ENCODE measurements around the gene C12orf75. TPM values are rescaled to one million over a fixed set of nuclear protein-coding genes. Genes with fewer than 3 reads are reported as not detected.

The C12orf75 gene
- total RNA-seq, 1 donor from 2014 or later: 131 TPM

DNA sequence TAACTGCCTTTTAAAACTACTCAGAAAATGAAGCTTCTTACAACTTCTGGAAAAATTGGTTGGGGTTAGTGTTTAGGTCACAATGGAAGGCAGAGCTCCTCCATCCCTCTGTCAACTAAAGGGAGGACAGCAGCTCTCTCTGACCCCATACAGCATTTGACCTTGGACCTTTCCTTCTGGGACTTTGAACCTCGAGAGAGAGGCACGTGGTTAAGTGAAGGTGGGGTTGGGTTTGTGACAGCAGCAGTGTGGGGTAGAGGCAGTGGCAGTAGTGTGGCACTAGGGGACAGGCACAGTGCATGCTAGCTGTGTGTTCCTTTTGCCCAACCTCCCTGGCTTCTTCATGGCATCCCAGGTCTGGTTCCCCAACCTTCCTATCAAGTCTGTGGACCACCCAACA, 9.4 kb upstream of the C12orf75 start:
- intact Hi-C loops (cut with DNase I): no loop called here

DNA sequence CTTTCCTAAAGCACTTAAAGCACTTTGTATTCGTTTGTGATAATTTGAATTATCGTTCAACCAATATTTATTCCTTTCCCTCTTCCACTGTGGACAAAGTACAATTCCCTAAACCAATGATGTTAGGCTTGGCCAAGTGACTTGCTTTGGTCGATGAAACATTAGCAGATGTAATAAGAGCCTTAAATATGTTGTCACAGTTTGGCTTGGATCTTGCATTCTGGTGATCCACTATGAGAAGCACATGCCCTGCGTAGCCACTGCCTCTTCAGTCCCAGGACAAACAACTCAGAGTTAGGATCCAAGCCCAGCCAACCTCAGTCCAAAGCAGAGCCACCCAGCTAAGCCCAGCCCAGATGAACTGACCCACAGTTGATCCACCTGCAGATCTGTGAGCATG, 8.4 kb upstream of the C12orf75 start:
- no peaks in the 10 kb centered on the region for H3K36me3 ChIP-seq
- intact Hi-C loops (cut with DNase I): no loop called here
- DNase-seq (ENCODE audit: extremely low spot score in 2 of 2): no peak
- no peaks in the 10 kb centered on the region for H3K27me3 ChIP-seq
- H3K9me3 ChIP-seq: no peaks in the 10 kb centered on the region
- H3K27ac ChIP-seq: peak overlapping the region; percentile 2
- no peaks in the 10 kb centered on the region for H3K4me1 ChIP-seq
- H3K4me3 ChIP-seq: no peak overlapping the region
- TF ChIP-seq POLR2AphosphoS5 (IDR thresholded peaks at IDR 0.05; ENCODE audit: insufficient read depth in 1 of 2, low read depth in 1 of 2) (no peak), POLR2A (IDR thresholded peaks at IDR 0.05) (no peak)
- TF ChIP-seq, protein P1, sequence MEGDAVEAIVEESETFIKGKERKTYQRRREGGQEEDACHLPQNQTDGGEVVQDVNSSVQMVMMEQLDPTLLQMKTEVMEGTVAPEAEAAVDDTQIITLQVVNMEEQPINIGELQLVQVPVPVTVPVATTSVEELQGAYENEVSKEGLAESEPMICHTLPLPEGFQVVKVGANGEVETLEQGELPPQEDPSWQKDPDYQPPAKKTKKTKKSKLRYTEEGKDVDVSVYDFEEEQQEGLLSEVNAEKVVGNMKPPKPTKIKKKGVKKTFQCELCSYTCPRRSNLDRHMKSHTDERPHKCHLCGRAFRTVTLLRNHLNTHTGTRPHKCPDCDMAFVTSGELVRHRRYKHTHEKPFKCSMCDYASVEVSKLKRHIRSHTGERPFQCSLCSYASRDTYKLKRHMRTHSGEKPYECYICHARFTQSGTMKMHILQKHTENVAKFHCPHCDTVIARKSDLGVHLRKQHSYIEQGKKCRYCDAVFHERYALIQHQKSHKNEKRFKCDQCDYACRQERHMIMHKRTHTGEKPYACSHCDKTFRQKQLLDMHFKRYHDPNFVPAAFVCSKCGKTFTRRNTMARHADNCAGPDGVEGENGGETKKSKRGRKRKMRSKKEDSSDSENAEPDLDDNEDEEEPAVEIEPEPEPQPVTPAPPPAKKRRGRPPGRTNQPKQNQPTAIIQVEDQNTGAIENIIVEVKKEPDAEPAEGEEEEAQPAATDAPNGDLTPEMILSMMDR (IDR thresholded peaks at IDR 0.05): no peak

More for the DNA sequence above, 9.4 kb upstream of the C12orf75 start:
- TF ChIP-seq POLR2AphosphoS5 (IDR thresholded peaks at IDR 0.05; ENCODE audit: insufficient read depth in 1 of 2, low read depth in 1 of 2) (no peak), POLR2A (IDR thresholded peaks at IDR 0.05) (no peak)
- TF ChIP-seq, protein P1 (IDR thresholded peaks at IDR 0.05): no peak
- no peaks in the 10 kb centered on the region for H3K9me3 ChIP-seq
- no peaks in the 10 kb centered on the region for H3K27me3 ChIP-seq
- H3K4me3 ChIP-seq: no peak overlapping the region
- H3K36me3 ChIP-seq: no peaks in the 10 kb centered on the region
- no peak overlapping the region for H3K27ac ChIP-seq
- H3K4me1 ChIP-seq: no peaks in the 10 kb centered on the region
- DNase-seq (ENCODE audit: extremely low spot score in 2 of 2): no peak

DNA sequence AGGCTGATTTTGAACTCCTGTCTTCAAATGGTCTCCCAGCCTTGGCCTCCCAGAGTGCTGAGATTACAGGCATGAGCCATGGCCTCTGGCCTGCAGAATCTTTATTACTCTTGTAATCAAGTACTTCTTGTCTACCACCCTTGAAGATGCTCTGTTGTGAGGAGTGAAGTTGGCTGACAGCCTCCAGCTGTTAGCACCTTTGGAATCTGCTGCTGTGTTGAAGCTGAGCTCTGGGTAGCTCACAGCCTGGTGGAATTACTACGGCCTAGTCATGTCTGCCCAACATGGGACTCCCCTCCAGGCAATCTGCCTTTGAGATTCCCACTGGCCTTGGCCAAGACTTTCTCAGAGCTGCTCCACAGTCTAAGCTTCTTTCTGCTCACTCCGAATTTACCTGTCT, 5.8 kb upstream of the C12orf75 start:
- no peak for DNase-seq (ENCODE audit: extremely low spot score in 2 of 2)
- no peaks in the 10 kb centered on the region for H3K9me3 ChIP-seq
- intact Hi-C loops (cut with DNase I): no loop called here
- peaks cover 2% of the 10 kb centered on the region for H3K4me1 ChIP-seq
- no peak overlapping the region for H3K4me3 ChIP-seq
- no peak overlapping the region for H3K27ac ChIP-seq
- H3K27me3 ChIP-seq: no peaks in the 10 kb centered on the region
- H3K36me3 ChIP-seq: no peaks in the 10 kb centered on the region
- no peak for TF ChIP-seq POLR2A (IDR thresholded peaks at IDR 0.05)
- no peak for TF ChIP-seq POLR2AphosphoS5 (IDR thresholded peaks at IDR 0.05; ENCODE audit: insufficient read depth in 1 of 2, low read depth in 1 of 2)
- TF ChIP-seq, protein P1 (IDR thresholded peaks at IDR 0.05): no peak

DNA sequence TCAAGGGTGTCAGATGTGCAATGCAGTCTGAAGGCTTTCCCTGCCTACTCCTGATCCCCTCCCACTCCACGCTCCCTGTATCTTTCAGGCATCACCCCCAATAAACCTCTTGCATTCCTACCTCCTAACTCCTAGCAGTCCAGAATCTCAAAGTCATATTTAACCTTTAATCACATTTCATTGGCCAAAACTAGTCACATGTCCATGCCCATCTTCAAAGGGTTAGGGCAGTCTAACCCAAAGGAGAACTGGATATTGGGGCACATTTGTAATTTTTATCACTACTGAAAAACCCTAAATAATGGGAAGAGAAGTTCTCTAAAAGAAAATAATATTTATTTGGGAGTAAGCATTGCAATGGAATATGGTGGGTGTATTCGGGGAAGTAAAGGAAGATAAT, 5.4 kb upstream of the C12orf75 start:
- no peak overlapping the region for H3K4me3 ChIP-seq
- no peaks in the 10 kb centered on the region for H3K9me3 ChIP-seq
- H3K27me3 ChIP-seq: no peaks in the 10 kb centered on the region
- H3K27ac ChIP-seq: no peak overlapping the region
- H3K4me1 ChIP-seq: peaks cover 6% of the 10 kb centered on the region
- no peaks in the 10 kb centered on the region for H3K36me3 ChIP-seq
- no peak for DNase-seq (ENCODE audit: extremely low spot score in 2 of 2)
- intact Hi-C loops (cut with DNase I): no loop called here
- TF ChIP-seq, protein P1 (IDR thresholded peaks at IDR 0.05): no peak
- no peak for TF ChIP-seq POLR2AphosphoS5 (IDR thresholded peaks at IDR 0.05; ENCODE audit: insufficient read depth in 1 of 2, low read depth in 1 of 2)
- TF ChIP-seq POLR2A (IDR thresholded peaks at IDR 0.05): no peak

DNA sequence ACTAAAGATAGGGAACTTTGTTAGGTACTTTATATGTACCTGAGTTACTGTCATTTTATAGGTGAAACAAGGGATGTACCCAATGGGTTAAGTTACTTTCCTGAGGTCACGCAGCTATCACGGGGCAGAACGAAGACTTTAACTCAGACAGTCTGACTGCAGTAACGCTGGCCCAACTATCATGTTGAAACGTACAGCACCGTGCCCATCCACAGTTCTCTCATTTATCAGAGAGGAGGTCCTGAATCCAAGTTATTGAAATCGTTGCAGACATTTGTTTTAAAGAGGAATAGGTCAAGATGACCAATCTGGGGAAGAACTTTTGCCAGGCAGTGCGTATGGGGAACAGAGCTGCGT, 587 bp upstream of the C12orf75 start:
- H3K9me3 ChIP-seq: no peaks in the 10 kb centered on the region
- peaks cover 37% of the 10 kb centered on the region for H3K4me1 ChIP-seq
- TF ChIP-seq, protein P1 (IDR thresholded peaks at IDR 0.05): no peak
- TF ChIP-seq POLR2AphosphoS5 (IDR thresholded peaks at IDR 0.05; ENCODE audit: insufficient read depth in 1 of 2, low read depth in 1 of 2) (no peak), POLR2A (IDR thresholded peaks at IDR 0.05) (no peak)
- no peak for DNase-seq (ENCODE audit: extremely low spot score in 2 of 2)
- H3K27ac ChIP-seq: peak overlapping the region; percentile 86
- H3K4me3 ChIP-seq: peak overlapping the region; percentile 85 to 96
- H3K36me3 ChIP-seq: no peaks in the 10 kb centered on the region
- intact Hi-C loops (cut with DNase I): no loop called here
- no peaks in the 10 kb centered on the region for H3K27me3 ChIP-seq
